ENCODE measurements around the gene FEZ2. TPM values are rescaled to one million over a fixed set of nuclear protein-coding genes. Genes with fewer than 3 reads are reported as not detected.

The FEZ2 gene
- total and polyA plus RNA-seq, 10 of the 15 experiments (the other 5 are each of a cell fraction or from before 2014, with no cell fraction given) = 3.0 to 15.4 (median 6.6) TPM

- 0 out of 2 replicates have a peak, but pooled peaks have one; percentile 33 for TF ChIP-seq SPI1 (IDR thresholded peaks at IDR 0.05; ENCODE audit: borderline replicate concordance, insufficient read depth, low read depth, low read length)
- TF ChIP-seq SP1 (IDR thresholded peaks at IDR 0.05; ENCODE audit: low read depth, low read length) = no peak
- no peak for TF ChIP-seq CHD1 (IDR thresholded peaks at IDR 0.05; ENCODE audit: low read depth, low read length)
- no peak for TF ChIP-seq CUX1 (IDR thresholded peaks at IDR 0.05; ENCODE audit: insufficient replicate concordance, low read depth, low read length)
- peak; percentile 88 for TF ChIP-seq ATF7 (IDR thresholded peaks at IDR 0.05; ENCODE audit: low read depth)
- TF ChIP-seq ZNF24 (IDR thresholded peaks at IDR 0.05) = no peak
- 0 out of 2 replicates have a peak, but pooled peaks have one; percentile 30 for TF ChIP-seq IKZF1 (conservative IDR thresholded peaks at IDR 0.05)
- no peak for TF ChIP-seq FOS (IDR thresholded peaks at IDR 0.05; ENCODE audit: borderline replicate concordance, extremely low read depth, insufficient read length)
- TF ChIP-seq NFIC (IDR thresholded peaks at IDR 0.05; ENCODE audit: low read depth, low read length) = peak; percentile 80
- TF ChIP-seq LARP7 (IDR thresholded peaks at IDR 0.05) = no peak
- TF ChIP-seq ZNF622 (IDR thresholded peaks at IDR 0.05) = no peak
- TF ChIP-seq POLR2A (IDR thresholded peaks at IDR 0.05; ENCODE audit: low read depth, low read length) = no peak
- TF ChIP-seq HDAC6 (IDR thresholded peaks at IDR 0.05; ENCODE audit: unreplicated experiment) = no peak
- no peak for TF ChIP-seq CBX3 (IDR thresholded peaks at IDR 0.05; ENCODE audit: borderline replicate concordance, low read depth)
- no peak for TF ChIP-seq RAD21 (IDR thresholded peaks at IDR 0.05; ENCODE audit: insufficient read depth, low read depth, low read length)
- TF ChIP-seq ZZZ3 (IDR thresholded peaks at IDR 0.05; ENCODE audit: control insufficient read depth, insufficient read length, low read depth) = no peak
- TF ChIP-seq JUND (IDR thresholded peaks at IDR 0.05; ENCODE audit: low read depth, low read length) = no peak
- peak; percentile 44; the same call in 1 of the 2 replicates for TF ChIP-seq MTA3 (IDR thresholded peaks at IDR 0.05; ENCODE audit: borderline replicate concordance, low read length)
- no peak for TF ChIP-seq SIX5 (IDR thresholded peaks at IDR 0.05; ENCODE audit: low read depth, low read length, severe bottlenecking)
- no peak for TF ChIP-seq BMI1 (IDR thresholded peaks at IDR 0.05; ENCODE audit: borderline replicate concordance)
- TF ChIP-seq SMAD5 (IDR thresholded peaks at IDR 0.05; ENCODE audit: low read depth) = no peak
- TF ChIP-seq HDAC2 (IDR thresholded peaks at IDR 0.05) = no peak
- no peak for TF ChIP-seq CTCF (IDR thresholded peaks at IDR 0.05 in 2 of 3, conservative IDR thresholded peaks at IDR 0.05 in 1 of 3; ENCODE audit: control insufficient read depth in 2 of 3, extremely low read depth in 1 of 3, insufficient read depth in 1 of 3, low read depth in 3 of 3, low read length in 3 of 3)
- TF ChIP-seq MXI1 (IDR thresholded peaks at IDR 0.05; ENCODE audit: low read depth, low read length) = no peak
Observed at GRCh38 chr2:36530178-36530982, 67.6 kb downstream of the FEZ2 start (continued).

Measured in GM12878 (cell line).